Kidney epithelial cell (primary cell): ENCODE results near the gene AIFM3. TPM values are rescaled to one million over a fixed set of nuclear protein-coding genes. Genes with fewer than 3 reads are reported as not detected.

Source experiments
- DNase-seq: peaks from one replicate; pipeline ENCODE4 v3.0.0-alpha.2; 2010; ENCODE audit warnings: low read depth
- H3K27me3 ChIP-seq: 2 replicates; pipeline ENCODE4 v1.6.0; 2011; ENCODE audit warnings: low read length; ENCODE audit not compliant: control insufficient read depth, insufficient read depth
- H3K36me3 ChIP-seq: 2 replicates; pipeline ENCODE4 v1.5.1; 2011; ENCODE audit warnings: low read length; ENCODE audit not compliant: control insufficient read depth, insufficient read depth
- H3K4me3 ChIP-seq: 2 replicates; pipeline ENCODE4 v1.5.1; 2011; ENCODE audit warnings: low read depth, mild to moderate bottlenecking, control low read depth, low read length
- CTCF ChIP-seq: IDR thresholded peaks from 2 replicates; pipeline ENCODE4 v1.5.1; 2011; ENCODE audit warnings: mild to moderate bottlenecking, moderate library complexity, low read length, control low read depth, inconsistent platforms; ENCODE audit not compliant: insufficient read depth, poor library complexity, severe bottlenecking
- total RNA-seq: library from RNA; depleted of rRNA; stranded (reverse); fragments of >200 nt; gene quantifications from 2 replicates; pipeline ENCODE4 v1.2.3, GENCODE V29; 2015

The AIFM3 gene
- total RNA-seq, 1 donor from 2014 or later, result 1.5 TPM

- Histone ChIP-seq H3K4me3 (no peak overlapping the region), H3K36me3 (no peaks in the 10 kb centered on the region), H3K27me3 (no peaks in the 10 kb centered on the region)
- no peak for TF ChIP-seq CTCF
- DNase-seq, result no peak
Measured at GRCh38 chr22:20990184-20991180, 23.4 kb downstream of the AIFM3 start.

- Histone ChIP-seq H3K4me3 (no peak overlapping the region), H3K27me3 (no peaks in the 10 kb centered on the region), H3K36me3 (no peaks in the 10 kb centered on the region)
- DNase-seq, result no peak
- TF ChIP-seq CTCF, result no peak
Measured at GRCh38 chr22:20991252-20992055, 24.4 kb downstream of the AIFM3 start.

- H3K36me3 ChIP-seq, result no peaks in the 10 kb centered on the region
- no peak overlapping the region for H3K4me3 ChIP-seq
- no peaks in the 10 kb centered on the region for H3K27me3 ChIP-seq
- TF ChIP-seq CTCF, result no peak
- no peak for DNase-seq
Measured at GRCh38 chr22:20992056-20992442, 25.0 kb downstream of the AIFM3 start.

GRCh38 chr22:20992456-20993303, 25.6 kb downstream of the AIFM3 start:
- no peak for DNase-seq
- H3K4me3 ChIP-seq, result no peak overlapping the region
- H3K27me3 ChIP-seq, result no peaks in the 10 kb centered on the region
- H3K36me3 ChIP-seq, result peaks cover 1% of the 10 kb centered on the region
- TF ChIP-seq CTCF, result no peak

- H3K4me3 ChIP-seq, result no peak overlapping the region
- no peak for TF ChIP-seq CTCF
- no peak for DNase-seq
- H3K27me3 ChIP-seq, result no peaks in the 10 kb centered on the region
- peaks cover 2% of the 10 kb centered on the region for H3K36me3 ChIP-seq
Measured at GRCh38 chr22:20993304-20994127, 26.5 kb downstream of the AIFM3 start.
